Measurements from ENCODE around the gene CEACAM19. TPM values are rescaled to one million over a fixed set of nuclear protein-coding genes. Genes with fewer than 3 reads are reported as not detected.
"Not testable (repeated sequence)": the region's sequence is repeated elsewhere in the genome, so short reads cannot be mapped to it uniquely, and the experiment has no call there.

CEACAM19 gene
- total RNA-seq, 4 donors from 2014 or later: 1.0 to 16.1 (median 1.3) TPM

- DNase-seq: no peak
- TF ChIP-seq POLR2A (IDR thresholded peaks at IDR 0.05): no peak
- no peak for TF ChIP-seq CTCF (IDR thresholded peaks at IDR 0.05)
- H3K27me3 ChIP-seq: no peaks in the 10 kb centered on the region
- no peaks in the 10 kb centered on the region for H3K9me3 ChIP-seq
- H3K4me1 ChIP-seq: no peaks in the 10 kb centered on the region
- H3K4me3 ChIP-seq: no peak overlapping the region
- no peaks in the 10 kb centered on the region for H3K36me3 ChIP-seq
- H3K27ac ChIP-seq: no peak overlapping the region
- intact Hi-C loops (cut with DNase I; ENCODE audit: low total_unique reads): no loop called here
Measured at GRCh38 chr19:44705502-44706010, 34.3 kb downstream of the CEACAM19 start.

DNA sequence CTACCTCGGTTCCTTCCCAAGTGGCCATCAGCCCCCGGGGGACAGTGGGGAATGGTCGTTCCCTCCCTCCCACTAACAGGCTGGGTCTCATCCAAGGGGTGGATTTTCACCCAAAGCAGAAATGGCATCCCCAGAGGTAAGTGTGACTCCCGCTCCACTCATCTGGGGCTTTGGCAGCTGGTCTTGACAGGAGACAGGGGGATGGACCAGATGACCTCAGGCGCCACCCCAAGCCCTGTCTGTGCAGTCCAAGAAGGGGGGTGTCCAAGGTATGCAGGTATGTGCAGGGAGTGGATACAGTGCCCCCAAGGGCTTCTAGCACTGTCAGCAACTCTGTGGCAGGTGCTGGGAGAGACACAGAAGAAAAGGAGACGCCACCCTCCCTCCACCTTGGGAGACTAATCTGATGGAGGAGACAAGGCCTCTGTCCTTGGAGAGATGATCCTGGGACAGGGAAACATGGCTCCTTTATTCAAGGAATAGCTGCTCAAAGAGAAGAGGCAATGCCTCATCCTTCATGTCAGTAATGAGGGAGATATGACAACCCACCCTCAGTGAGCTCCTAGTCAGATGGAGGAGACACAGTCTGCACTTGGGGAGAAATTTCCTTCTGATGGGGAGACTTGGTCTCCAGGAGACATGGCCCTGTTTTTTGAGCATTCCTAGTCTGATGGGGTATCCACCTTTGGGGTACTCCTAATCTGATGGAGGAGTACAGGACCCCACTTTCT is 35.4 kb downstream of the CEACAM19 start:
- DNase-seq: no peak
- Histone ChIP-seq H3K36me3 (no peaks in the 10 kb centered on the region), H3K9me3 (no peaks in the 10 kb centered on the region), H3K4me3 (no peak overlapping the region), H3K27me3 (no peaks in the 10 kb centered on the region), H3K27ac (no peak overlapping the region), H3K4me1 (no peaks in the 10 kb centered on the region)
- TF ChIP-seq POLR2A (IDR thresholded peaks at IDR 0.05) (no peak), CTCF (IDR thresholded peaks at IDR 0.05) (no peak)
- intact Hi-C loops (cut with DNase I; ENCODE audit: low total_unique reads): no loop called here

DNA sequence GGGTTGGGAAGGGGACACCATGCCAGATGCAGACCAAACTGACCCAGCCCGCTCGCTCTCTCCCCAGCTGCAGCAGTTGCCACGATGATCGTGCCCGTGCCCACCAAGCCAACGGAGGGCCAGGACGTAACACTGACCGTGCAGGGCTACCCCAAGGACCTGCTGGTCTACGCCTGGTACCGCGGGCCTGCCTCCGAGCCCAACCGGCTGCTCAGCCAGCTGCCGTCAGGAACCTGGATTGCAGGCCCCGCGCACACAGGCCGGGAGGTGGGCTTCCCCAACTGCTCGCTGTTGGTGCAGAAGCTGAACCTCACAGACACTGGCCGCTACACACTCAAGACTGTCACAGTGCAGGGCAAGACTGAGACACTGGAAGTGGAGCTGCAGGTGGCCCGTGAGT is 36.5 kb downstream of the CEACAM19 start:
- no peaks in the 10 kb centered on the region for H3K36me3 ChIP-seq
- no peak overlapping the region for H3K27ac ChIP-seq
- intact Hi-C loops (cut with DNase I; ENCODE audit: low total_unique reads): no loop called here
- DNase-seq: no peak
- no peaks in the 10 kb centered on the region for H3K9me3 ChIP-seq
- H3K4me3 ChIP-seq: no peak overlapping the region
- TF ChIP-seq POLR2A (IDR thresholded peaks at IDR 0.05): no peak
- no peak for TF ChIP-seq CTCF (IDR thresholded peaks at IDR 0.05)
- H3K27me3 ChIP-seq: no peaks in the 10 kb centered on the region
- H3K4me1 ChIP-seq: no peaks in the 10 kb centered on the region

DNA sequence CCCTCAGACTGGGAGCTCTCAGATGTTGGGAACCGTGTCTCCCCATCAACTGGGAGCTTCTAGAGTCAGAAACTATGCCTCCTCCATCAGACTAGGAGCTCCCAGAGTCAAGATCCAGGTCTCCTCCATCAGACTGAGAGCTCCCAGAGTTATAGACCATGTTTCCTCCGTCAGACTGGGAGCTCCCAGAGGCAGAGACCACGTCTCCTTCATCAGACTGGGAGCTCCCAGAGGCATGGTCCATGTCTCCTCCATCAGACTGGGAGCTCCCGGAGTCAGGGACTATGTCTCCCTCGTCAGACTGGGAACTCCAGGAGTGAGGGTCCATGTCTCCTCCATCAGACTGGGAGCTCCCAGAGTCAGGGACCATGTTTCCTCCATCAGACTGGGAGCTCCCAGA is 37.7 kb downstream of the CEACAM19 start:
- H3K27ac ChIP-seq: no peak overlapping the region
- no peaks in the 10 kb centered on the region for H3K36me3 ChIP-seq
- intact Hi-C loops (cut with DNase I; ENCODE audit: low total_unique reads): no loop called here
- H3K4me3 ChIP-seq: no peak overlapping the region
- H3K27me3 ChIP-seq: no peaks in the 10 kb centered on the region
- DNase-seq: no peak
- no peaks in the 10 kb centered on the region for H3K9me3 ChIP-seq
- TF ChIP-seq CTCF (IDR thresholded peaks at IDR 0.05): no peak
- TF ChIP-seq POLR2A (IDR thresholded peaks at IDR 0.05): no peak
- H3K4me1 ChIP-seq: no peaks in the 10 kb centered on the region

GRCh38 chr19:44709434-44710266 is 38.4 kb downstream of the CEACAM19 start:
- H3K36me3 ChIP-seq; H3K9me3 ChIP-seq; intact Hi-C loops (cut with DNase I; ENCODE audit: low total_unique reads); H3K27me3 ChIP-seq; H3K4me3 ChIP-seq; DNase-seq; H3K4me1 ChIP-seq; H3K27ac ChIP-seq: not testable (repeated sequence)

Measured in uterus (tissue), 4 donors.